Upper lobe of left lung (tissue), 4 donors: ENCODE data around the gene C16orf54.

Source experiments
- POLR2A ChIP-seq, 4 donors: fragments of 450-650 bp; IDR thresholded peaks; one replicate each; pipeline ENCODE4 v1.5.1; 2016 to 2017; ENCODE audit warnings: antibody characterized with exemption in 4 of 4, mild to moderate bottlenecking in 2 of 4
- TF ChIP-seq, protein P1 (sequence below), 6 experiments: fragments of 450-650 bp in 4 of 6; fragments of 200-600 bp in 2 of 6; sonication (generic) in 2 of 6; IDR thresholded peaks; one replicate each; pipeline ENCODE4 v1.5.1; 2016 to 2019; ENCODE audit warnings: antibody characterized with exemption in 6 of 6

DNA sequence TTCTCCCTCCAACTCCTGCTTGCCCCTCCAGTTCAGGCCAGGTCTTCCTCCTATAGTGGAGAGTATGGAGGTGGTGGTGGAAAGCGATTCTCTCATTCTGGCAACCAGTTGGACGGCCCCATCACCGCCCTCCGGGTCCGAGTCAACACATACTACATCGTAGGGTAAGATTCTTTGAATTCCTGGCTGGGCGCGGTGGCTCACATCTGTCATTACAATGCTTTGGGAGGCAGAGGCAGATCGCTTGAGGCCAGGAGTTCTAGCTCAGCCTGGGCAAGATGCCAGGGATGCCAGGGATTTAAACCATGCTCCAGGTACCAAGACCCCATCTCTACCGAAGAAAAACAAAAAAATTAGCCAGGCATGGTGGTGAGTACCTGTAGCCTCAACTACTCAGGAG lies 33.7 kb upstream of the C16orf54 start:
- TF ChIP-seq POLR2A (IDR thresholded peaks at IDR 0.05), result no peak
- TF ChIP-seq, protein P1, sequence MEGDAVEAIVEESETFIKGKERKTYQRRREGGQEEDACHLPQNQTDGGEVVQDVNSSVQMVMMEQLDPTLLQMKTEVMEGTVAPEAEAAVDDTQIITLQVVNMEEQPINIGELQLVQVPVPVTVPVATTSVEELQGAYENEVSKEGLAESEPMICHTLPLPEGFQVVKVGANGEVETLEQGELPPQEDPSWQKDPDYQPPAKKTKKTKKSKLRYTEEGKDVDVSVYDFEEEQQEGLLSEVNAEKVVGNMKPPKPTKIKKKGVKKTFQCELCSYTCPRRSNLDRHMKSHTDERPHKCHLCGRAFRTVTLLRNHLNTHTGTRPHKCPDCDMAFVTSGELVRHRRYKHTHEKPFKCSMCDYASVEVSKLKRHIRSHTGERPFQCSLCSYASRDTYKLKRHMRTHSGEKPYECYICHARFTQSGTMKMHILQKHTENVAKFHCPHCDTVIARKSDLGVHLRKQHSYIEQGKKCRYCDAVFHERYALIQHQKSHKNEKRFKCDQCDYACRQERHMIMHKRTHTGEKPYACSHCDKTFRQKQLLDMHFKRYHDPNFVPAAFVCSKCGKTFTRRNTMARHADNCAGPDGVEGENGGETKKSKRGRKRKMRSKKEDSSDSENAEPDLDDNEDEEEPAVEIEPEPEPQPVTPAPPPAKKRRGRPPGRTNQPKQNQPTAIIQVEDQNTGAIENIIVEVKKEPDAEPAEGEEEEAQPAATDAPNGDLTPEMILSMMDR (IDR thresholded peaks at IDR 0.05), result no peak
